Epithelial cell of proximal tubule (primary cell): ENCODE results near the gene C14orf132. TPM values are rescaled to one million over a fixed set of nuclear protein-coding genes. Genes with fewer than 3 reads are reported as not detected.

Experiments
- DNase-seq: peaks from one replicate; pipeline ENCODE4 v3.0.0-alpha.2; 2011; ENCODE audit warnings: low read depth
- H3K4me3 ChIP-seq: 2 replicates; pipeline ENCODE4 v1.5.1; 2011; ENCODE audit warnings: low read depth, mild to moderate bottlenecking, low read length
- CTCF ChIP-seq: conservative IDR thresholded peaks from 2 replicates; pipeline ENCODE4 v1.5.1; 2012; ENCODE audit warnings: low read depth, mild to moderate bottlenecking, low read length
- total RNA-seq: library from RNA; depleted of rRNA; stranded (reverse); fragments of >200 nt; gene quantifications from 2 replicates; pipeline ENCODE4 v1.2.3, GENCODE V29; 2015

C14orf132 gene
- total RNA-seq, 1 donor from 2014 or later, result 4.0 TPM

DNA sequence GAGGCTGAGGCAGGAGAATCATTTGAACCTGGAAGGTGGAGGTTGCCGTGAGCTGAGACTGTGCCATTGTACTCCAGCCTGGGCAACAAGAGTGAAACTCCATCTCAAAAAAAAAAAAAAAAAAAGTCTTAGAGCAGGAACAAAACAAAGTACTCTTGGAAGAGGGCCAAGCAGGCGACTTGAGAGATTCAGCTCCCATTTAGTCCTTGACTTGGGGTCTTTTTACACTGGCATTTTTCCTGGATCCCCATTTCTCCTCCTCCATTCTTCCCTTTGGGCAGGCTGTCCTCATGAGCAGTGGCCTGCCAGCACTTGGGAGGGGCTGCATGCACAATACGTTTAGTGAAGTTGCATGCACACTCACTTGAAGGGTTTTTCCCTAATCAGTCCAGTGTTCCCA is 72.9 kb downstream of the C14orf132 start:
- no peak for DNase-seq
- H3K4me3 ChIP-seq, result no peak overlapping the region
- no peak for TF ChIP-seq CTCF

DNA sequence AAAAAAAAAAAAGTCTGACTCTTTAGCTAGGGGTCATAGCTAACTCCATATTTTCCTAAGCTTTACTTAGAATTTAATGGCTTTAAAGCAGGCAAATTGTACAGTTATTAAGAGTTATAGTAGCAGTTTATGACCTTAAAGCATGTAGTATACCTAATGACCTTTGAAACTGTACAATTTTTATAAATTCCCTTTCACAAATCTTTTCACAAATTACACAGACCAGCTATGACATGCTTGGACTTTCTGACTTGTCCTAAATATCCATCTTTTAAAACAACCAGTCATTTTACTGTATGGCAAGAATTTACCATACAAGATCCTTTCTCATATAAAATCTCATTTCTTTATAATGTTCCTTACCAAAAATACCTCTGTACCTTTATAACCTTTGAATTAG is 74.8 kb downstream of the C14orf132 start:
- no peak for TF ChIP-seq CTCF
- DNase-seq, result no peak
- H3K4me3 ChIP-seq, result no peak overlapping the region

- no peak overlapping the region for H3K4me3 ChIP-seq
- no peak for DNase-seq
- no peak for TF ChIP-seq CTCF
Measured at GRCh38 chr14:96117101-96117897, 78.1 kb downstream of the C14orf132 start.

DNA sequence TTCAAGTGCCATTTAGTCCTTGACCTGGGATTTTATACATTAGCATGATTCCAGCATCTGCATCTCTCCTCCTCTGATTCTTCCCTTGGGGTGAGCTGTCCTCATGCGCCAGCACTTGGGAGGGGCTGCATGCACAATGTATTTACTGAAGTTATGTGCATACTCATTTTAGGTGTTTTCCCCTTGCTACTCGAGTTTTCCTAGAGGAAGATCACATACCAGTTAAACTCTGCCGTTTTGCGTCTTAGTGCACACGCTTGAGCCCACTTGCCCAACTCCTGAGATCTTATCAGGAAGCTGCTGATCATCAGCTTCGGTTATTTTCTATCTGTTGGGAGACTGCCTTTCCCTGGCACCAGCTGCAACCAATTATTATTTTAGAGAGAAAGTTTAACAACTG is 78.8 kb downstream of the C14orf132 start:
- H3K4me3 ChIP-seq, result no peak overlapping the region
- TF ChIP-seq CTCF, result no peak
- no peak for DNase-seq

DNA sequence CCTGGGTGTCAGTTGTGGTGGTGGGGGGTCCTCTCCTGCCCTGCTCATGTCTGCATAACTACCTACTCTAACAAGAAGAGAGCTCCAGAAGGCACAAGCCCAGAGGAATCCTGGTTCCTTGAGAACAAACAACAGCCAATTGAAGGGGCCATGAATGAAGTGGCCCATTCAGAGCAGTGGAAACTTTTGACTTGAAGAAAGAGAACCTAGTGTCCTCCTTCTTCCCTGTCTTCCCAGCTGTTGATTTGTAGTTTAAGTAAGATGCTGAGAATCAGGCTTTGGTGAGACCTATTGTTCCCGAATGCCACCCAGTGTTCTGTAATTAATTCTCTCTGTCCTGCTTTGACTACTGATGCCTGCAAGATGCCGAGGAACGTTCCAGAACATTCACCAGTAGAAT is 79.2 kb downstream of the C14orf132 start:
- H3K4me3 ChIP-seq, result no peak overlapping the region
- no peak for TF ChIP-seq CTCF
- DNase-seq, result no peak

DNA sequence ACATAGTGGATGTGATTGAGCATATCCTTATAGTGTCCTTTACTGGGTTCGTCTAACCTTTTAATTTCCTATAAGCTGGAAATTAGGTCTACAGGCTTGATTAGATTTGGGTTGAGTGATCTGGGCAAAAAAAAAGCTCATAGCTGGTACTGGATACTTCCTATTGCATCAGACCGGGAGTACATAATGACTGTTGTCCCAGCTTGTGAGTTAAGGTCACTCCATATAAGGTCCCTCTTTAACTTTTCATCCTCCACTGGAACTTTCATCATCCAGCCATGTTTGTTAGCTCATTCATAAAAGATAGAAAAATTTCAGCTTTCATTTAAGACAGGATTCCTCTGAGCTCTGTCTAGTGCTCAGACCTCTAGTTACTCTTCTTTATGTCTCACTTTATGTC is 80.8 kb downstream of the C14orf132 start:
- DNase-seq, result no peak
- no peak for TF ChIP-seq CTCF
- no peak overlapping the region for H3K4me3 ChIP-seq

GRCh38 chr14:96120392-96120791 is 81.2 kb downstream of the C14orf132 start:
- H3K4me3 ChIP-seq, result no peak overlapping the region
- no peak for DNase-seq
- no peak for TF ChIP-seq CTCF
